OCI-LY7 (cell line): ENCODE results near the gene FLNC.

Experiments
- EZH2phosphoT487 ChIP-seq: fragments of 200-600 bp; sonication (generic); IDR thresholded peaks from 2 replicates; pipeline ENCODE4 v1.6.1; 2018; ENCODE audit warnings: low read depth, borderline replicate concordance, mild to moderate bottlenecking, mixed run types, antibody characterized with exemption, low read length, moderate library complexity, mixed read lengths
- TF ChIP-seq, protein P1 (sequence below): fragments of 200-600 bp; sonication (generic); conservative IDR thresholded peaks from 2 replicates; pipeline ENCODE4 v1.5.1; 2014; ENCODE audit warnings: mild to moderate bottlenecking, antibody characterized with exemption, low read length, moderate library complexity, mixed read lengths

DNA sequence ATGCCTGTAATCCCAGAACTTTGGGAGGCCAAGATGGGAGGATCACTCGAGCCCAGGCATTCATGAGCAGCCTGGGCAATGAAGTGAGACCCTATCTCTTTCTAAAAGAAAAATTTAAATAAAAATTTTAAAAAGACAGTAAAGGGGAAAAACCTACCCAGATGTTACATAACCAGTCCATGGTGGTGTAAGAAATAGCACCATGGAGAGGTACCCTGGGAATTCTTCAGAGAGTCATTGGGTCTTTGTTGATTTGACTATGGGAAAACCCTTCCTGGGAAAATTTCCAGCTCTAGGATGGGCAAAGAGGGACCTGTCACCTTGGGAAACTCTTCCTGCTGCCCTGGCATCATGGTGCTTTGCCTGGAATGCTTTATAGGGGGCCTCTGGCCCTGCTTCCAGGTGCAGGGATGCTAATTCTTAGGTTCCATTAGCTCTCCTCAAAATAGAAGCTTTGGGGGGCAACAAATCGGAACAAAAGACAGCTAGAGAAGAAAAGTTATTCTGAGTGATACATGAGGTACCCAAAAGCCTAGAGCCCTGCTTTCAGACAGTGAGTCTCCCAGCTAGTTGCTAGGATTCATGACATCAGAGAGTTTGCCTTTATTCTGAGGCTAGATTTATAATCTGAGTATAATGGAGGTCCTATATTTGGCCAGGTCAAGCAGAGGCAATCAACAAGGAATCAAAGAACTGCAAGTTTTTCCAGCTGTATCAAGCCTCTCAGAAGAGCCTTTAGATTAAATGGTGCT is 28.4 kb upstream of the FLNC start:
- TF ChIP-seq, protein P1, sequence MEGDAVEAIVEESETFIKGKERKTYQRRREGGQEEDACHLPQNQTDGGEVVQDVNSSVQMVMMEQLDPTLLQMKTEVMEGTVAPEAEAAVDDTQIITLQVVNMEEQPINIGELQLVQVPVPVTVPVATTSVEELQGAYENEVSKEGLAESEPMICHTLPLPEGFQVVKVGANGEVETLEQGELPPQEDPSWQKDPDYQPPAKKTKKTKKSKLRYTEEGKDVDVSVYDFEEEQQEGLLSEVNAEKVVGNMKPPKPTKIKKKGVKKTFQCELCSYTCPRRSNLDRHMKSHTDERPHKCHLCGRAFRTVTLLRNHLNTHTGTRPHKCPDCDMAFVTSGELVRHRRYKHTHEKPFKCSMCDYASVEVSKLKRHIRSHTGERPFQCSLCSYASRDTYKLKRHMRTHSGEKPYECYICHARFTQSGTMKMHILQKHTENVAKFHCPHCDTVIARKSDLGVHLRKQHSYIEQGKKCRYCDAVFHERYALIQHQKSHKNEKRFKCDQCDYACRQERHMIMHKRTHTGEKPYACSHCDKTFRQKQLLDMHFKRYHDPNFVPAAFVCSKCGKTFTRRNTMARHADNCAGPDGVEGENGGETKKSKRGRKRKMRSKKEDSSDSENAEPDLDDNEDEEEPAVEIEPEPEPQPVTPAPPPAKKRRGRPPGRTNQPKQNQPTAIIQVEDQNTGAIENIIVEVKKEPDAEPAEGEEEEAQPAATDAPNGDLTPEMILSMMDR, result no peak
- no peak for TF ChIP-seq EZH2phosphoT487
